Mesodermal cell (in vitro differentiated cells): ENCODE results near the gene NCKAP5.

Source experiments
- H3K27ac ChIP-seq: 2 replicates; pipeline ENCODE4 v1.7.0; 2013; ENCODE audit warnings: mild to moderate bottlenecking, low read depth, low read length, moderate library complexity; ENCODE audit not compliant: severe bottlenecking
- H3K36me3 ChIP-seq: 2 replicates; pipeline ENCODE4 v1.7.1; 2013; ENCODE audit warnings: mild to moderate bottlenecking, low read length, moderate library complexity; ENCODE audit not compliant: control insufficient read depth, insufficient read depth
- H3K4me1 ChIP-seq: one replicate; pipeline ENCODE4 v1.7.1; 2013; ENCODE audit warnings: mild to moderate bottlenecking, low read length; ENCODE audit not compliant: insufficient read depth, control insufficient read depth, poor library complexity, severe bottlenecking
- H3K4me3 ChIP-seq: 2 replicates; pipeline ENCODE4 v1.7.0; 2013; ENCODE audit warnings: low read length, control low read depth, mild to moderate bottlenecking; ENCODE audit not compliant: insufficient read depth, poor library complexity, severe bottlenecking; ENCODE audit errors: extremely low read depth
- H3K9me3 ChIP-seq: 2 replicates; pipeline ENCODE4 v1.7.1; 2013; ENCODE audit warnings: mild to moderate bottlenecking, low read length, moderate library complexity; ENCODE audit not compliant: control insufficient read depth
- WGBS, 2 experiments: methylation state at CpG; one replicate each; pipeline ENCODE4 v1.1.5; 2013; ENCODE audit warnings: missing lambda C conversion rate in 2 of 2; ENCODE audit not compliant: insufficient coverage in 2 of 2; 5-methylcytosine and 5-hydroxymethylcytosine counted together

The NCKAP5 gene

GRCh38 chr2:133389569-133389968 is 178.7 kb downstream of the NCKAP5 start:
- no peak overlapping the region for H3K27ac ChIP-seq
- no peaks in the 10 kb centered on the region for H3K36me3 ChIP-seq
- no peaks in the 10 kb centered on the region for H3K4me1 ChIP-seq
- 88 to 100% methylated on average over 1 to 3 of the region's 5 CpGs for WGBS, 2 experiments
- peaks cover 10% of the 10 kb centered on the region for H3K9me3 ChIP-seq
- no peak overlapping the region for H3K4me3 ChIP-seq

GRCh38 chr2:133382566-133382965 is 185.7 kb downstream of the NCKAP5 start:
- H3K4me3 ChIP-seq, result no peak overlapping the region
- no peak overlapping the region for H3K27ac ChIP-seq
- H3K4me1 ChIP-seq, result no peaks in the 10 kb centered on the region
- H3K36me3 ChIP-seq, result no peaks in the 10 kb centered on the region
- no peaks in the 10 kb centered on the region for H3K9me3 ChIP-seq

GRCh38 chr2:133380991-133381390 is 187.3 kb downstream of the NCKAP5 start:
- H3K36me3 ChIP-seq, result no peaks in the 10 kb centered on the region
- H3K27ac ChIP-seq, result no peak overlapping the region
- no peak overlapping the region for H3K4me3 ChIP-seq
- H3K9me3 ChIP-seq, result no peaks in the 10 kb centered on the region
- no peaks in the 10 kb centered on the region for H3K4me1 ChIP-seq
- 88 to 97% methylated on average over 2 of the region's 3 CpGs for WGBS, 2 experiments

GRCh38 chr2:133378928-133379549 is 189.2 kb downstream of the NCKAP5 start:
- H3K4me1 ChIP-seq, result no peaks in the 10 kb centered on the region
- 85 to 91% methylated on average over 4 to 5 of the region's 7 CpGs for WGBS, 2 experiments
- no peak overlapping the region for H3K4me3 ChIP-seq

GRCh38 chr2:133378386-133378785 is 189.9 kb downstream of the NCKAP5 start:
- H3K27ac ChIP-seq, result no peak overlapping the region
- no peaks in the 10 kb centered on the region for H3K36me3 ChIP-seq
- H3K4me1 ChIP-seq, result no peaks in the 10 kb centered on the region
- WGBS, 2 experiments, result no CpG with 5 or more reads among the region's 1 CpG
- no peak overlapping the region for H3K4me3 ChIP-seq
- H3K9me3 ChIP-seq, result no peaks in the 10 kb centered on the region

More at GRCh38 chr2:133378928-133379549, 189.2 kb downstream of the NCKAP5 start:
- no peaks in the 10 kb centered on the region for H3K9me3 ChIP-seq
- no peaks in the 10 kb centered on the region for H3K36me3 ChIP-seq
- no peak overlapping the region for H3K27ac ChIP-seq

- no peak overlapping the region for H3K4me3 ChIP-seq
- 17% methylated on average over 1 of the region's 2 CpGs; no CpG with 5 or more reads in 1 of the 2 experiments for WGBS, 2 experiments
- no peaks in the 10 kb centered on the region for H3K9me3 ChIP-seq
- no peaks in the 10 kb centered on the region for H3K36me3 ChIP-seq
- no peak overlapping the region for H3K27ac ChIP-seq
- H3K4me1 ChIP-seq, result no peaks in the 10 kb centered on the region
Observed at GRCh38 chr2:133377599-133377998, 190.7 kb downstream of the NCKAP5 start.

- Histone ChIP-seq H3K27ac (no peak overlapping the region), H3K4me1 (no peaks in the 10 kb centered on the region), H3K36me3 (no peaks in the 10 kb centered on the region), H3K9me3 (no peaks in the 10 kb centered on the region), H3K4me3 (no peak overlapping the region)
Observed at GRCh38 chr2:133377021-133377481, 191.2 kb downstream of the NCKAP5 start.

GRCh38 chr2:133374781-133375180 is 193.5 kb downstream of the NCKAP5 start:
- H3K36me3 ChIP-seq, result no peaks in the 10 kb centered on the region
- no peak overlapping the region for H3K4me3 ChIP-seq
- no peaks in the 10 kb centered on the region for H3K4me1 ChIP-seq
- no peaks in the 10 kb centered on the region for H3K9me3 ChIP-seq
- no peak overlapping the region for H3K27ac ChIP-seq
- WGBS, 2 experiments, result 82 to 92% methylated on average over 5 of the region's 5 CpGs

GRCh38 chr2:133371286-133371685 is 197.0 kb downstream of the NCKAP5 start:
- H3K9me3 ChIP-seq, result no peaks in the 10 kb centered on the region
- WGBS, 2 experiments, result 95 to 100% methylated on average over 2 to 3 of the region's 3 CpGs
- H3K27ac ChIP-seq, result no peak overlapping the region
- no peak overlapping the region for H3K4me3 ChIP-seq
- no peaks in the 10 kb centered on the region for H3K4me1 ChIP-seq
- H3K36me3 ChIP-seq, result no peaks in the 10 kb centered on the region

- WGBS, 2 experiments, result 76% methylated on average over 2 of the region's 3 CpGs; no CpG with 5 or more reads in 1 of the 2 experiments
- Histone ChIP-seq H3K9me3 (no peaks in the 10 kb centered on the region), H3K4me1 (no peaks in the 10 kb centered on the region), H3K4me3 (no peak overlapping the region), H3K27ac (no peak overlapping the region), H3K36me3 (no peaks in the 10 kb centered on the region)
Observed at GRCh38 chr2:133369901-133370658, 198.2 kb downstream of the NCKAP5 start.

- Histone ChIP-seq H3K27ac (no peak overlapping the region), H3K4me3 (no peak overlapping the region), H3K36me3 (no peaks in the 10 kb centered on the region), H3K9me3 (no peaks in the 10 kb centered on the region), H3K4me1 (no peaks in the 10 kb centered on the region)
- WGBS, 2 experiments, result no CpG with 5 or more reads among the region's 1 CpG
Observed at GRCh38 chr2:133365117-133365516, 203.1 kb downstream of the NCKAP5 start.
